Osteoblast (primary cell): ENCODE measurements around the gene RAB26. TPM values are rescaled to one million over a fixed set of nuclear protein-coding genes. Genes with fewer than 3 reads are reported as not detected.

Source experiments
- DNase-seq: peaks from one replicate; pipeline ENCODE4 v3.0.0; 2011; ENCODE audit warnings: low spot score, mixed read lengths; ENCODE audit not compliant: insufficient read length; ENCODE audit errors: missing footprints
- H2AFZ ChIP-seq: 2 replicates; pipeline ENCODE4 v1.6.0; 2011; ENCODE audit warnings: mild to moderate bottlenecking, low read length
- H3K27ac ChIP-seq: 2 replicates; pipeline ENCODE4 v1.5.1; 2011; ENCODE audit warnings: mild to moderate bottlenecking, low read depth, low read length, moderate library complexity
- H3K27me3 ChIP-seq: 2 replicates; pipeline ENCODE4 v1.6.0; 2012; ENCODE audit warnings: mild to moderate bottlenecking, control low read depth, inconsistent platforms, low read length, moderate library complexity; ENCODE audit not compliant: insufficient read depth
- H3K36me3 ChIP-seq: 2 replicates; pipeline ENCODE4 v1.5.1; 2011; ENCODE audit warnings: mild to moderate bottlenecking, low read length, control low read depth, moderate library complexity; ENCODE audit not compliant: insufficient read depth
- H3K4me1 ChIP-seq: 2 replicates; pipeline ENCODE4 v1.5.1; 2011; ENCODE audit warnings: mild to moderate bottlenecking, low read length, control low read depth, moderate library complexity; ENCODE audit not compliant: insufficient read depth
- H3K4me2 ChIP-seq: 2 replicates; pipeline ENCODE4 v1.6.0; 2011; ENCODE audit warnings: mild to moderate bottlenecking, low read length; ENCODE audit not compliant: insufficient read depth
- H3K4me3 ChIP-seq: fragments of 200-600 bp; sonication (generic); 3 replicates; pipeline ENCODE4 v1.5.1; 2012; ENCODE audit warnings: mild to moderate bottlenecking, low read length, inconsistent platforms; ENCODE audit not compliant: insufficient read depth
- H3K79me2 ChIP-seq: 2 replicates; pipeline ENCODE4 v1.6.0; 2012; ENCODE audit warnings: mild to moderate bottlenecking, low read length, control low read depth, inconsistent platforms; ENCODE audit not compliant: insufficient read depth
- H3K9me3 ChIP-seq: 2 replicates; pipeline ENCODE4 v1.5.1; 2011; ENCODE audit warnings: low read depth, low read length, control low read depth
- H4K20me1 ChIP-seq: 2 replicates; pipeline ENCODE4 v1.6.0; 2012; ENCODE audit warnings: mild to moderate bottlenecking, low read length, control low read depth; ENCODE audit not compliant: insufficient read depth
- CTCF ChIP-seq: IDR thresholded peaks from 2 replicates; pipeline ENCODE4 v1.5.1; 2011; ENCODE audit warnings: mild to moderate bottlenecking, low read depth, low read length, moderate library complexity; ENCODE audit errors: extremely low read depth
- total RNA-seq: library from RNA; depleted of rRNA; stranded (reverse); fragments of >200 nt; gene quantifications from 2 replicates; pipeline ENCODE4 v1.2.3, GENCODE V29; 2012

Gene RAB26
- total RNA-seq, 1 donor = 0.36 TPM

- H3K4me2 ChIP-seq = no peak overlapping the region
- no peaks in the 10 kb centered on the region for H3K4me1 ChIP-seq
- no peak overlapping the region for H3K27ac ChIP-seq
- peaks cover 50% of the 10 kb centered on the region for H3K27me3 ChIP-seq
- H4K20me1 ChIP-seq = no peaks in the 10 kb centered on the region
- no peaks in the 10 kb centered on the region for H3K9me3 ChIP-seq
- no peaks in the 10 kb centered on the region for H3K79me2 ChIP-seq
- H3K4me3 ChIP-seq = no peak overlapping the region
- peak; percentile 93 for DNase-seq
- TF ChIP-seq CTCF = no peak
- no peak overlapping the region for H2AFZ ChIP-seq
- no peaks in the 10 kb centered on the region for H3K36me3 ChIP-seq
Measured at GRCh38 chr16:2194166-2194834, 45.9 kb downstream of the RAB26 start.

- no peak overlapping the region for H2AFZ ChIP-seq
- H3K4me1 ChIP-seq = no peaks in the 10 kb centered on the region
- DNase-seq = peak; percentile 98
- no peaks in the 10 kb centered on the region for H3K79me2 ChIP-seq
- H3K36me3 ChIP-seq = no peaks in the 10 kb centered on the region
- H3K4me2 ChIP-seq = no peak overlapping the region
- no peak overlapping the region for H3K4me3 ChIP-seq
- no peak overlapping the region for H3K27ac ChIP-seq
- H3K9me3 ChIP-seq = no peaks in the 10 kb centered on the region
- H4K20me1 ChIP-seq = no peaks in the 10 kb centered on the region
- peak; percentile 26 for TF ChIP-seq CTCF
- peaks cover 55% of the 10 kb centered on the region for H3K27me3 ChIP-seq
Measured at GRCh38 chr16:2194852-2195321, 46.5 kb downstream of the RAB26 start.

GRCh38 chr16:2195322-2196161 lies 47.1 kb downstream of the RAB26 start:
- peak; percentile 91 for DNase-seq
- no peaks in the 10 kb centered on the region for H3K36me3 ChIP-seq
- H3K4me2 ChIP-seq = no peak overlapping the region
- no peaks in the 10 kb centered on the region for H3K79me2 ChIP-seq
- H2AFZ ChIP-seq = no peak overlapping the region
- H3K4me3 ChIP-seq = no peak overlapping the region
- H3K9me3 ChIP-seq = no peaks in the 10 kb centered on the region
- peaks cover 55% of the 10 kb centered on the region for H3K27me3 ChIP-seq
- H3K4me1 ChIP-seq = no peaks in the 10 kb centered on the region
- TF ChIP-seq CTCF = no peak
- no peak overlapping the region for H3K27ac ChIP-seq
- no peaks in the 10 kb centered on the region for H4K20me1 ChIP-seq
